Neutrophil (primary cell): ENCODE measurements around the gene STK11.

Experiments used
- H3K27ac ChIP-seq: fragments of 200-600 bp; sonication (generic); 2 replicates; pipeline ENCODE4 v1.5.1; 2016; ENCODE audit warnings: mild to moderate bottlenecking, moderate library complexity
- H3K27me3 ChIP-seq: fragments of 200-600 bp; sonication (generic); 2 replicates; pipeline ENCODE4 v1.6.0; 2016; ENCODE audit warnings: mild to moderate bottlenecking
- H3K36me3 ChIP-seq: fragments of 200-600 bp; sonication (generic); 2 replicates; pipeline ENCODE4 v1.5.1; 2017
- H3K4me1 ChIP-seq, 2 experiments: fragments of 200-600 bp in 1 of 2; sonication (generic) in 1 of 2; 1 replicate in 1 of 2; 2 replicates in 1 of 2; pipeline versions ENCODE4 v1.5.1 to v1.6.1; 2013 to 2016; ENCODE audit warnings: low read depth in 1 of 2, low read length in 1 of 2, mild to moderate bottlenecking in 1 of 2, moderate library complexity in 1 of 2; ENCODE audit not compliant: control insufficient read depth in 1 of 2, insufficient read depth in 1 of 2
- H3K4me3 ChIP-seq, 2 experiments: fragments of 200-600 bp in 1 of 2; sonication (generic) in 1 of 2; 1 replicate in 1 of 2; 2 replicates in 1 of 2; pipeline ENCODE4 v1.5.1; 2013 to 2016; ENCODE audit warnings: low read depth in 1 of 2, low read length in 1 of 2, mild to moderate bottlenecking in 1 of 2, moderate library complexity in 1 of 2
- H3K9me3 ChIP-seq: fragments of 200-600 bp; sonication (generic); 2 replicates; pipeline ENCODE4 v1.5.1; 2016
- TF ChIP-seq, protein P1 (sequence below): fragments of 200-600 bp; sonication (generic); IDR thresholded peaks from 2 replicates; pipeline ENCODE4 v1.5.1; 2016; ENCODE audit warnings: antibody characterized with exemption

The STK11 gene

GRCh38 chr19:1205114-1206099 lies at the start of gene STK11:
TSS of gene STK11 (plus strand) at chr19:1205778. CDS start at chr19:1206914, 1,136 bp downstream.
- Histone ChIP-seq H3K9me3 (no peaks in the 10 kb centered on the region), H3K27me3 (no peaks in the 10 kb centered on the region), H3K4me1 (peaks cover 34 to 36% of the 10 kb centered on the region in 2 experiments), H3K27ac (peak within 1 kb of the TSS; percentile 90), H3K4me3 (peak within 1 kb of the TSS; percentile 84 to 92), H3K36me3 (no peaks in the 10 kb centered on the region)
- TF ChIP-seq, protein P1, sequence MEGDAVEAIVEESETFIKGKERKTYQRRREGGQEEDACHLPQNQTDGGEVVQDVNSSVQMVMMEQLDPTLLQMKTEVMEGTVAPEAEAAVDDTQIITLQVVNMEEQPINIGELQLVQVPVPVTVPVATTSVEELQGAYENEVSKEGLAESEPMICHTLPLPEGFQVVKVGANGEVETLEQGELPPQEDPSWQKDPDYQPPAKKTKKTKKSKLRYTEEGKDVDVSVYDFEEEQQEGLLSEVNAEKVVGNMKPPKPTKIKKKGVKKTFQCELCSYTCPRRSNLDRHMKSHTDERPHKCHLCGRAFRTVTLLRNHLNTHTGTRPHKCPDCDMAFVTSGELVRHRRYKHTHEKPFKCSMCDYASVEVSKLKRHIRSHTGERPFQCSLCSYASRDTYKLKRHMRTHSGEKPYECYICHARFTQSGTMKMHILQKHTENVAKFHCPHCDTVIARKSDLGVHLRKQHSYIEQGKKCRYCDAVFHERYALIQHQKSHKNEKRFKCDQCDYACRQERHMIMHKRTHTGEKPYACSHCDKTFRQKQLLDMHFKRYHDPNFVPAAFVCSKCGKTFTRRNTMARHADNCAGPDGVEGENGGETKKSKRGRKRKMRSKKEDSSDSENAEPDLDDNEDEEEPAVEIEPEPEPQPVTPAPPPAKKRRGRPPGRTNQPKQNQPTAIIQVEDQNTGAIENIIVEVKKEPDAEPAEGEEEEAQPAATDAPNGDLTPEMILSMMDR: peak; percentile 39

DNA sequence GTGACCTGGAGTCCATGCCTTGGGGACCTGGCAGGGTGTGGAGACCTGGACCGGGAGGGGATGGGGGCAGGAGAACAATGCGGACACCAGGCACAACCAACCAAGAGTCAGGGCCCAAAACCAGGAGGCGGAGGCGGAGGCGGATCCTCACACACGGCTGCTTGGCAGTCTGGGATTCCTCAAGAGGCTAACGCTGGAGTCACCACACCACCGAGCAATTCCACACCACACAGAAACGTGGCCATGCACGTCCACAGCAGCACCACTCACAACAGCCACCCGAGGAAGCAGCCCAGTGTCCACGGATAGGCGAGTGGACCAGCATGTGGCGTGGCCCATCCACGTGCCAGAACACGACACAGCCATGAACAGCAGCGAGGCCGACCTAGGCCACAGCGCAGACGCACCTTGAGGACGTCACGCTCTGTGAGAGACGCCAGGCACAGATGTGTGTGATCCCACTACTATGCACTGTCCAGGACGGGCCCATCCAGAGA lies 49.2 kb upstream of the STK11 start:
- Histone ChIP-seq H3K4me1 (peaks cover 38 to 46% of the 10 kb centered on the region in 2 experiments), H3K9me3 (no peaks in the 10 kb centered on the region), H3K4me3 (peak overlapping the region; percentile 80 to 96), H3K27ac (peak overlapping the region; percentile 94), H3K36me3 (peaks cover 42% of the 10 kb centered on the region), H3K27me3 (no peaks in the 10 kb centered on the region)
- TF ChIP-seq, protein P1: no peak

DNA sequence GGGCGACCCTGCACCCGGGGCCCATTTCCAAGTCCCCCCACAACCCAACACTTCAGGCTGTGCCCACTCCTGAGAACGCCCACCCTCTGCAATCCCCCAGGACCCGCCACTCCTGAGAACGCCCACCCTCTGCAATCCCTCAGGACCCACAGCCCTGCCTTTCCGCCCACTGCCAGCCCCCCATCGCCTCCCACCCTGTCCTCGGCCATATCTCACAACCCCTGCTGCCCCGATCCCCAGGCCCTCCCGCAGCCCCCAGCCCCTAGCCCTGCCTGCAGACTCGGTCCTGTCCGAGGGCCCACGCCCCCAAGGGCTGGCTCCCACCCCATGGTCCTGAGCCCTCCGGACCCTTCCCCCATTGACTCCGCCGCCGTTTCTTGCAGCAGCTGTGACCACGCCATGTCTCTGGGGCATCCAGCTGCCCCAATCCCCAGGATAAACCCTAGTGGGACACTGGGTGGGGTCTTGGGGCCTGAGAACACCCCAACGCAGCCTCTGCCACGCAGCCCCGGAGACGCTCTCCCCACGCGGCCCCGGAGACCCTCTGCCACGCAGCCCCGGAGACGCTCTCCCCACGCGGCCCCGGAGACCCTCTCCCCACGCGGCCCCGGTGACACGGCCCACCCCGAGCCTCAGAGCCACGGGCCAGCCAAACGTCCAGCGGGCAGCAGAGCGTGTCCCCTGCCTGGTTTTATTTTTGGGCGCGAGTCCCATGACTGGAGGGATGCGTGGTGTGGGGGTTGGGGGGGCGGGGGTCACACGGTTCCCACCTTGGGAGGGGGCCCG lies 48.6 kb upstream of the STK11 start:
- Histone ChIP-seq H3K4me3 (no peak overlapping the region), H3K4me1 (peaks cover 41 to 47% of the 10 kb centered on the region in 2 experiments), H3K9me3 (no peaks in the 10 kb centered on the region), H3K36me3 (peaks cover 35% of the 10 kb centered on the region), H3K27me3 (no peaks in the 10 kb centered on the region), H3K27ac (peak overlapping the region; percentile 94)
- TF ChIP-seq, protein P1: no peak

DNA sequence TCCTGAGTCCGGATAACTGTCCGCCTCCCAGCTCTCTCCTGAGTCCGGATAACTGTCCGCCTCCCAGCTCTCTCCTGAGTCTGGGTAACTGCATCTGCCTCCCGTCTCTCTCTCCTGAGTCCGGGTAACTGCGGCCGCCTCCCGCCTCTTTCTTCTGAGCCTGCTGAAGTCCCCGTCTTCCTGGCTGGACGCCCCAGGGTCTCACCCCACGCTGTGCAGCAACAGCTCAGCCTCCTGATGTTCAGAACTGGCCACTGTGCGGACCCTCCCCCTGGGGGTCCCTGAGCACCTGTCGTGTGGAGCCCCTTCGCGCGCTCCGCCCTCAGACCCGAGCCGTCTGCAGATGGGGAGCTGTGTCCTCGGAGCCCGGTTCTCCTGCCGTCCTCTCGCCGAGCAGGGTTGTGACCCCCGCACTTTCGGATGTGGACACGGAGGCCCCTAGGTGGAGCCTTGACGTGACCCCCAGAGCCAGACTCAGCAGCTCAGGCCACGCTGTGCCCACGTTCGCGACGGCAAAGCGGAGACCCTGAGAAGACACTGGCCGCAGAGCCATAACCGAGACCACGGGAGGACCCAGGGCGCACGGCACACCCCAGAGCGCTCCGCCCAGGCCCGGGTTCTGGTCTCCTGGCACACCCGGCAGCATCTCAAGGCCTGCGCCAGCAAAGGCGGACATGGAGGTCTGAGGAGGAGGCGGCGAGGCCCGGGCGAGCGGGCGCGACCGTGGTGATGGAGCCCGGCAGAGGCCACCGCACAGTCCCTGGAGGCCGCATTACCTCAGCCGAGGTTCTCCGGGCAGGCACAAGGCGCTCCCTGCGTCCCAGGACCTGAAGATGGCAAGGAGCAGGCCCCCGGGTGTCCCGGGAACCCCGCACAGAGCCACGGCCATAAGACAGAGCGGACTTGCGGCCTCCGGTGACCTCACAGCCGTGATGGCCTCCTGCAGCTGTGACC lies 47.4 kb upstream of the STK11 start:
- Histone ChIP-seq H3K27ac (no peak overlapping the region), H3K4me3 (no peak overlapping the region), H3K27me3 (no peaks in the 10 kb centered on the region), H3K9me3 (no peaks in the 10 kb centered on the region), H3K36me3 (peaks cover 26% of the 10 kb centered on the region), H3K4me1 (peaks cover 37 to 53% of the 10 kb centered on the region in 2 experiments)
- TF ChIP-seq, protein P1: no peak
